Measurements from ENCODE around the gene TSBP1. TPM values are rescaled to one million over a fixed set of nuclear protein-coding genes. Genes with fewer than 3 reads are reported as not detected.

Gene TSBP1
- total RNA-seq, 4 donors from 2014 or later: not detected

DNA sequence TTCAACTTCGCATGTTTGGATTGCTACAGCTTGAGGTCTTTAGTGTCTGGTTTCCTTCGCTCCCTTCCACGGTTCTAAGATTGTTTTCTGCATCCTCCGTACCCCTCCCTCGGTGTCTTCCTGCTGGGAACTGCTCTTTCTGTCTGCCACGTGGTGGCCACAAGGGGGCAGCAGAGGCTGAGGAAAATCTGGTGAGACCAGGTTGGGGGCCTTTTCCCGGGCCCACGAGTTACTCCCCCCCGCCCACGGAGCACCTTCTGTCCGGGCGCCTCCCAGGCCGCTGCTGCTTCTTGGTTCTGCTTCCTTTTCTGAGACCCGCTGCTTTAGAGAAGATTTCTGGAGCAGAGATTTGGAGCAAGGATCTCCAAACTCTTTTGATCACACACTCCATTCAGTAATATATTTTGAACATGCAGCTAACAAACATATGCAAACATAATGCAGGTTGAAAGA, 126.7 kb downstream of the TSBP1 start:
- Histone ChIP-seq H3K36me3 (no peaks in the 10 kb centered on the region), H3K4me3 (no peak overlapping the region), H3K27me3 (no peaks in the 10 kb centered on the region), H3K4me1 (no peaks in the 10 kb centered on the region), H3K9me3 (no peaks in the 10 kb centered on the region), H3K27ac (peak overlapping the region; percentile 61 to 66)
- TF ChIP-seq, protein P1, sequence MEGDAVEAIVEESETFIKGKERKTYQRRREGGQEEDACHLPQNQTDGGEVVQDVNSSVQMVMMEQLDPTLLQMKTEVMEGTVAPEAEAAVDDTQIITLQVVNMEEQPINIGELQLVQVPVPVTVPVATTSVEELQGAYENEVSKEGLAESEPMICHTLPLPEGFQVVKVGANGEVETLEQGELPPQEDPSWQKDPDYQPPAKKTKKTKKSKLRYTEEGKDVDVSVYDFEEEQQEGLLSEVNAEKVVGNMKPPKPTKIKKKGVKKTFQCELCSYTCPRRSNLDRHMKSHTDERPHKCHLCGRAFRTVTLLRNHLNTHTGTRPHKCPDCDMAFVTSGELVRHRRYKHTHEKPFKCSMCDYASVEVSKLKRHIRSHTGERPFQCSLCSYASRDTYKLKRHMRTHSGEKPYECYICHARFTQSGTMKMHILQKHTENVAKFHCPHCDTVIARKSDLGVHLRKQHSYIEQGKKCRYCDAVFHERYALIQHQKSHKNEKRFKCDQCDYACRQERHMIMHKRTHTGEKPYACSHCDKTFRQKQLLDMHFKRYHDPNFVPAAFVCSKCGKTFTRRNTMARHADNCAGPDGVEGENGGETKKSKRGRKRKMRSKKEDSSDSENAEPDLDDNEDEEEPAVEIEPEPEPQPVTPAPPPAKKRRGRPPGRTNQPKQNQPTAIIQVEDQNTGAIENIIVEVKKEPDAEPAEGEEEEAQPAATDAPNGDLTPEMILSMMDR (IDR thresholded peaks at IDR 0.05): peak; percentile 91 to 95 (median 92)
- TF ChIP-seq POLR2A (IDR thresholded peaks at IDR 0.05): peak in 1 of 2 donors; percentile 8
- DNase-seq: peak; percentile 90 to 93
- intact Hi-C loops (cut with DNase I; ENCODE audit: low total_unique reads): no loop called here

DNA sequence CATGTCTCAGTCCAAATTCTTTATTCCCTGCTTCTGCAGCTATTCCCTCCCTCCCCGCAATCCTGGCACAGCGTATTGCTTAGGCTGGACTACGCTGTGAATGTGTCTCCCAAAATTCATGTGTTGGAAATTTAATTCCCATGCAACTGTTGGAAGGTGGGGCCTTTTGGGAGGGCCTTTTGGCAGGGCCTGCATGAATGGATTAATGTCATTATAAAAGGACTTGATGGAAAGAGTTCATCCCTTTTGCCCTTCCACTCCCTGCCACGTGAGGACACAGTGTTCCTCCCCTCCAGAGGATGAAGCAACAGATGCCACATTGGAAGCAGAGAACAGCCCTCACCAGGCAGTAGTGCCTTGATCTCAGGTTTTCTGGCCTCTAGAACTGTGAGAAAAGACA, 127.4 kb downstream of the TSBP1 start:
- H3K4me1 ChIP-seq: no peaks in the 10 kb centered on the region
- no peaks in the 10 kb centered on the region for H3K36me3 ChIP-seq
- TF ChIP-seq POLR2A (IDR thresholded peaks at IDR 0.05): peak in 1 of 2 donors; percentile 6
- TF ChIP-seq, protein P1 (IDR thresholded peaks at IDR 0.05): no peak
- DNase-seq: peak; percentile 76 to 81
- intact Hi-C loops (cut with DNase I; ENCODE audit: low total_unique reads): no loop called here
- H3K27me3 ChIP-seq: no peaks in the 10 kb centered on the region
- H3K27ac ChIP-seq: peak overlapping the region; percentile 61 to 66
- no peak overlapping the region for H3K4me3 ChIP-seq
- no peaks in the 10 kb centered on the region for H3K9me3 ChIP-seq

Small RNAs within 50 kb of the gene (small RNA-seq; reads per million reads assigned to genes)
- not detected for gene RNU6-603P

Other genes starting within 250 kb of the TSBP1 start
- gene ATF6B, start 243.7 kb downstream of the TSBP1 start, total RNA-seq: 100 to 1,000 TPM in 1 of 4 donors, 10 to 100 TPM in 3; 16.4 to 121 (median 33.6) TPM
- gene FKBPL, start 241.6 kb downstream of the TSBP1 start, total RNA-seq: 10 to 100 TPM in 1 of 4 donors, 1 to 10 TPM in 3; 1.3 to 10.3 (median 5.1) TPM
- 1 to 10 TPM in 2 of 4 donors, not detected in 2; 8.0 to 9.4 TPM for gene PRRT1, start 220.0 kb downstream of the TSBP1 start, total RNA-seq
- 10 to 100 TPM; 19.0 to 35.1 (median 28.9) TPM for gene PPT2, start 217.8 kb downstream of the TSBP1 start, total RNA-seq
- gene EGFL8, start 207.3 kb downstream of the TSBP1 start, total RNA-seq: 10 to 100 TPM in 3 of 4 donors, 1 to 10 TPM in 1; 9.2 to 54.8 (median 20.2) TPM
- gene AGPAT1, start 195.8 kb downstream of the TSBP1 start, total RNA-seq: 10 to 100 TPM; 14.2 to 71.2 (median 37.7) TPM
- 10 to 100 TPM; 45.6 to 84.7 (median 56.3) TPM for gene RNF5, start 193.5 kb downstream of the TSBP1 start, total RNA-seq
- 10 to 100 TPM in 1 of 4 donors, 1 to 10 TPM in 1, under 1 TPM in 1, not detected in 1; 0.59 to 12.4 (median 2.5) TPM for gene AGER, start 187.7 kb downstream of the TSBP1 start, total RNA-seq
- gene PBX2, start 181.7 kb downstream of the TSBP1 start, total RNA-seq: 100 to 1,000 TPM in 1 of 4 donors, 10 to 100 TPM in 3; 35.1 to 150 (median 57.7) TPM
- 1 to 10 TPM in 3 of 4 donors, not detected in 1; 2.3 to 9.7 (median 3.5) TPM for gene GPSM3, start 179.3 kb downstream of the TSBP1 start, total RNA-seq
- gene NOTCH4, start 147.8 kb downstream of the TSBP1 start, total RNA-seq: 10 to 100 TPM; 10.9 to 75.2 (median 28.6) TPM
- gene BTNL2, start 35.3 kb upstream of the TSBP1 start, total RNA-seq: not detected
- 100 to 1,000 TPM; 130 to 356 (median 227) TPM for gene HLA-DRA, start 68.0 kb upstream of the TSBP1 start, total RNA-seq
- gene HLA-DRB5, start 158.4 kb upstream of the TSBP1 start, total RNA-seq: 100 to 1,000 TPM in 2 of 4 donors, under 1 TPM in 1, not detected in 1; 0.76 to 171 (median 107) TPM
- gene HLA-DRB1, start 217.9 kb upstream of the TSBP1 start, total RNA-seq: 100 to 1,000 TPM in 2 of 4 donors, 10 to 100 TPM in 2; 15.9 to 197 (median 79.2) TPM